Transverse colon (tissue), 4 donors: ENCODE results near the gene RNLS. TPM values are rescaled to one million over a fixed set of nuclear protein-coding genes. Genes with fewer than 3 reads are reported as not detected.

ENCODE experiments used
- DNase-seq: peaks from one replicate; pipeline ENCODE4 v3.0.0-alpha.2; 2019
- H3K27ac ChIP-seq, 4 donors: fragments of 200-600 bp; sonication (generic); 2 replicates each; pipeline ENCODE4 v1.5.1; 2016 to 2018; ENCODE audit warnings: inconsistent platforms in 4 of 4
- H3K27me3 ChIP-seq: fragments of 200-600 bp; sonication (generic); 2 replicates; pipeline ENCODE4 v1.5.1; 2017; ENCODE audit warnings: inconsistent platforms
- H3K36me3 ChIP-seq, 4 donors: fragments of 200-600 bp; sonication (generic); 2 replicates each; pipeline ENCODE4 v1.5.1; 2017 to 2019; ENCODE audit warnings: inconsistent platforms in 4 of 4
- H3K4me1 ChIP-seq, 4 donors: fragments of 200-600 bp; sonication (generic); 2 replicates each; pipeline ENCODE4 v1.5.1; 2017 to 2020; ENCODE audit warnings: inconsistent platforms in 4 of 4
- H3K4me3 ChIP-seq, 4 donors: fragments of 200-600 bp; sonication (generic); 1 replicate in 1 of 4; 2 replicates in 3 of 4; pipeline versions ENCODE4 v1.5.1 to v1.6.1; 2017 to 2019; ENCODE audit warnings: inconsistent platforms in 4 of 4
- H3K9me3 ChIP-seq, 2 donors: fragments of 200-600 bp; sonication (generic); 2 replicates each; pipeline ENCODE4 v1.5.1; 2017 to 2019; ENCODE audit warnings: inconsistent platforms in 2 of 2
- EP300 ChIP-seq: sonication (generic); formaldehyde crosslinking; IDR thresholded peaks from one replicate; pipeline ENCODE4 v1.6.1; 2017; ENCODE audit warnings: antibody characterized with exemption, low read depth
- POLR2A ChIP-seq: fragments of 450-650 bp; IDR thresholded peaks from one replicate; pipeline ENCODE4 v1.6.1; 2016; ENCODE audit warnings: antibody characterized with exemption, mild to moderate bottlenecking, moderate library complexity
- POLR2AphosphoS5 ChIP-seq, 3 donors: sonication (generic); formaldehyde crosslinking; IDR thresholded peaks; one replicate each; pipeline ENCODE4 v1.6.1; 2016; ENCODE audit warnings: antibody characterized with exemption in 3 of 3
- WGBS, 2 donors: methylation state at CpG; one replicate each; pipeline ENCODE4 v1.1.5; 2018; ENCODE audit warnings: low coverage in 1 of 2; 5-methylcytosine and 5-hydroxymethylcytosine counted together
- in situ Hi-C, 4 donors: fragments of 200-750 bp; cut with MboI; loops; one replicate each; pipeline versions ENCODE4 v1.15.0 to v1.15.1; 2017; ENCODE audit warnings: low sequenced_read_pairs in 3 of 4, low pct_ligation_motif_present in 1 of 4, low pct_unique_long_range_greater_than_20kb in 1 of 4
- intact Hi-C: fragments of 100-400 bp; cut with DNase I; formaldehyde crosslinking; loops from one replicate; pipeline ENCODE4 v1.15.1; 2023; ENCODE audit warnings: low total_unique reads
- total RNA-seq, 4 donors: library from RNA; depleted of rRNA; stranded (reverse); fragments of >200 nt; gene quantifications; one replicate each; pipeline ENCODE4 v1.1.0, GENCODE V29; 2016
- TF ChIP-seq, protein P1 (sequence below), 5 experiments: fragments of 200-600 bp in 3 of 5; fragments of 450-650 bp in 2 of 5; sonication (generic) in 3 of 5; IDR thresholded peaks; 1 replicate in 2 of 5; 2 replicates in 3 of 5; pipeline ENCODE4 v1.5.1; 2016 to 2017; ENCODE audit warnings: antibody characterized with exemption in 5 of 5, inconsistent platforms in 3 of 5, mild to moderate bottlenecking in 2 of 5, moderate library complexity in 1 of 5

The RNLS gene
- total RNA-seq, 4 donors from 2014 or later: 2.4 to 78.2 (median 28.9) TPM

DNA sequence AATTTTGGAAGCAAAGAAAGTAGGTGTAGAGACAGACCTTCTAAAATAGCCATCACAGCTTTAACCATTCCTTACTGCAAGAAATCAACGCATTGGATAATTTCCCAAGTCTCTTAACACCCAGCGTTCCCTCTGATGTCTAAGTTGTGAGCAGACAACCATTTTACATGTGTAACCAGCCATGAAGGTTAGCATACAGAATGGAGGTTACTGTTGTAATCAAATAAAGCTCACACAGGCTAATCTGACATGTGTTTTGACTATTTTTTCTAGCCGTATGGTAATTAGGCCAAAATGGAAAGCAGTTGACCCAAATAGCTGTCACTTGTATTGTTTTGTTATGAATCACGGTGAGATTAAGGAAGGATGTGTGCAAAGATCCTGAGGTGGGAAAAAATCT lies 336.4 kb downstream of the RNLS start:
- Histone ChIP-seq H3K27ac (peak overlapping the region in 1 of 4 donors; percentile 40), H3K36me3 (no peaks in the 10 kb centered on the region), H3K9me3 (no peaks in the 10 kb centered on the region), H3K27me3 (no peaks in the 10 kb centered on the region), H3K4me3 (no peak overlapping the region), H3K4me1 (peaks cover 6 to 39% (median 23%) of the 10 kb centered on the region in 4 donors)
- in situ Hi-C loops: no loop called here
- 80 to 91% methylated on average over 2 to 4 of the region's 4 CpGs for WGBS, 2 donors
- no peak for TF ChIP-seq POLR2AphosphoS5 (IDR thresholded peaks at IDR 0.05)
- TF ChIP-seq EP300: no peak
- TF ChIP-seq POLR2A: no peak
- TF ChIP-seq, protein P1, sequence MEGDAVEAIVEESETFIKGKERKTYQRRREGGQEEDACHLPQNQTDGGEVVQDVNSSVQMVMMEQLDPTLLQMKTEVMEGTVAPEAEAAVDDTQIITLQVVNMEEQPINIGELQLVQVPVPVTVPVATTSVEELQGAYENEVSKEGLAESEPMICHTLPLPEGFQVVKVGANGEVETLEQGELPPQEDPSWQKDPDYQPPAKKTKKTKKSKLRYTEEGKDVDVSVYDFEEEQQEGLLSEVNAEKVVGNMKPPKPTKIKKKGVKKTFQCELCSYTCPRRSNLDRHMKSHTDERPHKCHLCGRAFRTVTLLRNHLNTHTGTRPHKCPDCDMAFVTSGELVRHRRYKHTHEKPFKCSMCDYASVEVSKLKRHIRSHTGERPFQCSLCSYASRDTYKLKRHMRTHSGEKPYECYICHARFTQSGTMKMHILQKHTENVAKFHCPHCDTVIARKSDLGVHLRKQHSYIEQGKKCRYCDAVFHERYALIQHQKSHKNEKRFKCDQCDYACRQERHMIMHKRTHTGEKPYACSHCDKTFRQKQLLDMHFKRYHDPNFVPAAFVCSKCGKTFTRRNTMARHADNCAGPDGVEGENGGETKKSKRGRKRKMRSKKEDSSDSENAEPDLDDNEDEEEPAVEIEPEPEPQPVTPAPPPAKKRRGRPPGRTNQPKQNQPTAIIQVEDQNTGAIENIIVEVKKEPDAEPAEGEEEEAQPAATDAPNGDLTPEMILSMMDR (IDR thresholded peaks at IDR 0.05): no peak
- intact Hi-C loops: no loop called here
- DNase-seq: no peak

DNA sequence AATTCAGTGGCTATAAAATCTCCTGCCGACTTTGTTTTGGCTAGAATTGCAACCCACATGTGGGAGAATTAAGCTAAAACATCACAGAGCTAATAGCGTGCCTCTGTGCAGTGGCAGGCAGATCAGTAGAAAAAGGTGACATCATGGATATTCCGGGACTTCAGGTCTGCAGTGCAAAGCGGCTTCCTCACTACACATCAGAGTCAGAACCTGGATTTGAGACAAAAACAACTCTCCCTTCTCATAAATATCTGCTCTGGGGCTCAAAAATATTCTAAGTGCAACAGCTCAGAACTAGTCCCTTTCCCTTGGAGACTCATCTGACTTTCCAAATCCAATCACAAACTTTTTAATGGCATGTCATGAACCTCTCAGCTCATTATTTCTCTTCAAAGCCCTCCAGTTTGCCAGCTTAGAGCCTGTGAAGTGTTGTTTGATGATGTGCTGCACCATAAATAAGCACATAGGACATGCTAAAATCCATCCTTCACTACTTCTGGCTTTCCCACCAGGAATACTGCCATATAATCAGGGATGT lies 337.1 kb downstream of the RNLS start:
- Histone ChIP-seq H3K9me3 (no peaks in the 10 kb centered on the region), H3K4me1 (peaks cover 6 to 44% (median 24%) of the 10 kb centered on the region in 4 donors), H3K4me3 (no peak overlapping the region), H3K27me3 (no peaks in the 10 kb centered on the region), H3K27ac (peak overlapping the region in 3 of 4 donors; percentile 22 to 40 (median 24)), H3K36me3 (no peaks in the 10 kb centered on the region)
- WGBS, 2 donors: 23 to 31% methylated on average over 2 to 4 of the region's 4 CpGs
- in situ Hi-C loops (no loop called here), intact Hi-C loops (no loop called here)
- TF ChIP-seq POLR2AphosphoS5 (IDR thresholded peaks at IDR 0.05): no peak
- TF ChIP-seq EP300: no peak
- no peak for TF ChIP-seq POLR2A
- TF ChIP-seq, protein P1 (IDR thresholded peaks at IDR 0.05): no peak
- DNase-seq: no peak

DNA sequence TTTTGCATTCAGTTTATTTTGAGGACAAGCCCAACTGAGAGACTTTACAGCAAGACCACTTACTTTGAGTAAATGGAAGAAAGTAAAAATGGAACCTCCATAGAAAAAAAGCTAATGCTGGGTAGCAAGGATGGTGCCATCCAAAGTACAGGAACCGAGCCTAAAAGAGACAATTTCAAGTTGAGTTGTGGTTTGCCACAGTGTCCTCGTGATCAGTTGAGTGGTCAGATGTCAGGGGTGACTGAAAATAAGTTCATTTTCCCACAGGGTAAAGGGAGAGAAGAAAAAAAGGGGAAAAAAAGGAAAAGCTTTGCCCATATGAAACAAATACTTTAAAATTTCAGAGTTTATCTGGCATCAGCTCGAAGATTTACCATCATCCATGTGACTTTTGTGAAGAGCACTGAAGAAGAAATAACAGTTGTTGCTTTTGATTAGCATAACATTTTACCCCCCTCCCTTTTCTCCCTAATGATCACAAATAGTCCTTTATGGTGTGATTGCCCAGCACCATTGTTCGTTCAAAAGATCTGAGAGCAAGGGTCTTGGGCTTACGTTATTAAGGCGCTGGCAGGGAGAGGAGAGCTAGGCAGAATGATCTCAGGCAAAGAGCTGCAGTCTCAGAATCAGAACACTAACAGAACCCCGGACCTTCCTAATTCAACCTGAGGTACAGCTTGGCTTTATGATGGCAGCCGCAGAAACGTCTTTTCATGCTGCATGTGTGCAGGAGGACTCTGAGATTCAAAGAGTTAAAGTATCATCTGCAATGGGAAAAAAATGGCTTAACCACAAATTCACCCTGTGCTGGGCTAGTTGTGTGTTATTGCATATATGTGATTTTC lies 338.1 kb downstream of the RNLS start:
- TF ChIP-seq, protein P1 (IDR thresholded peaks at IDR 0.05): no peak
- TF ChIP-seq POLR2AphosphoS5 (IDR thresholded peaks at IDR 0.05): no peak
- no peak for TF ChIP-seq POLR2A
- no peak for TF ChIP-seq EP300
- Histone ChIP-seq H3K9me3 (no peaks in the 10 kb centered on the region), H3K27me3 (no peaks in the 10 kb centered on the region), H3K36me3 (no peaks in the 10 kb centered on the region), H3K4me3 (no peak overlapping the region), H3K4me1 (peaks cover 6 to 44% (median 24%) of the 10 kb centered on the region in 4 donors), H3K27ac (peak overlapping the region in 3 of 4 donors; percentile 70 to 80 (median 76))
- no peak for DNase-seq
- intact Hi-C loops (no loop called here), in situ Hi-C loops (no loop called here)
- 70 to 84% methylated on average over 3 to 9 of the region's 9 CpGs for WGBS, 2 donors

DNA sequence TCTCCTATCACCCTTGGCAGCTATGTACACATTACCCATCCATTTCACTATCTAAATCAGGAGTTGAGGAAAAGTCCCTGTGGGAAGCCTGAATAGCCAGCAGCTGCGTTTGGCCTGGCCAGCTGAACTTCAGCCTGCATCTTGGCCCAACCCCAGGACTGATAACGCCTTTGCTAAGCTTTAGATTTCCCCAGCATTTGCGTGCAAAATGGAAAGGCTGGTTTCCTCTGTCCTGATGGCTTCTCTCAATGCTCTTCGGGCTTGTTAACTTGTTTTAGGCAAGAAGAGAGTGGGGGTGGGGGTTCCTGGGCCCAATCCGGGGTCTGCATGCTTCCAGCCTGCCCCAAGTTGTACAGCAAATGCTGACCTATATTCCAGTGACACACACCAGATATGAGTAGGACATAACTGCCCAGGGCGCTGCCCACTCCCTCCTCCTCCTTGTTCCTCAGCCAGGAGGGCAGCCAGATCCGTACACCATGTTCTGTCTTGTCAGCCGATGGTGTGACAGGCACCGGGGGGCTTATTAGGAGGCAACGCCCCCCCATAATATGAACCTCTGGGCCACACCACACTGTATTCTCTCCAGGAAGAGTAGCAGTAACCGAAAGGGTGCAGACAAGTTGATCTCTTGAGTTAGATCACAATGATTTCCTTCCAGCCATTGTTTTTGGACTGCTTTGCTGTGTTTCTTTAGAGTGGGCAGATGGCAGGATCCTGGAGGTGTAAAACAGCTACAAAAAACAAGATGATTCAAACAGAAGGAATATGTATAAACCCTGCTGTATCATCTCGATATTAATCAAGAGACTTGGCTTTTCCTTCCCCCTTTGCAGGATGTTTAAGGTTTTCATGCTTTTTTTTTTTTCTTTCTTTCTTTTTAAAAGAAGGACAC lies 339.0 kb downstream of the RNLS start:
- intact Hi-C loops (no loop called here), in situ Hi-C loops (no loop called here)
- peak overlapping the region; percentile 70 to 80 (median 73) for H3K27ac ChIP-seq
- WGBS, 2 donors: 54 to 60% methylated on average over 4 to 12 of the region's 12 CpGs
- H3K4me1 ChIP-seq: peaks cover 6 to 44% (median 24%) of the 10 kb centered on the region in 4 donors
- no peaks in the 10 kb centered on the region for H3K36me3 ChIP-seq
- no peaks in the 10 kb centered on the region for H3K9me3 ChIP-seq
- no peak for TF ChIP-seq EP300
- peak in 2 of 3 donors; percentile 27 to 34 for TF ChIP-seq POLR2AphosphoS5 (IDR thresholded peaks at IDR 0.05)
- TF ChIP-seq, protein P1 (IDR thresholded peaks at IDR 0.05): no peak
- TF ChIP-seq POLR2A: no peak
- no peak overlapping the region for H3K4me3 ChIP-seq
- H3K27me3 ChIP-seq: no peaks in the 10 kb centered on the region
- peak; percentile 66 for DNase-seq
